Activated CD4-positive, alpha-beta T cell treated with anti-CD3 and anti-CD28 coated beads for 1 hour (primary cell): Measurements from ENCODE around the gene GPR35.

Source experiments
- DNase-seq: peaks from one replicate; pipeline ENCODE4 v3.0.0-alpha.2; 2020

Gene GPR35

DNA sequence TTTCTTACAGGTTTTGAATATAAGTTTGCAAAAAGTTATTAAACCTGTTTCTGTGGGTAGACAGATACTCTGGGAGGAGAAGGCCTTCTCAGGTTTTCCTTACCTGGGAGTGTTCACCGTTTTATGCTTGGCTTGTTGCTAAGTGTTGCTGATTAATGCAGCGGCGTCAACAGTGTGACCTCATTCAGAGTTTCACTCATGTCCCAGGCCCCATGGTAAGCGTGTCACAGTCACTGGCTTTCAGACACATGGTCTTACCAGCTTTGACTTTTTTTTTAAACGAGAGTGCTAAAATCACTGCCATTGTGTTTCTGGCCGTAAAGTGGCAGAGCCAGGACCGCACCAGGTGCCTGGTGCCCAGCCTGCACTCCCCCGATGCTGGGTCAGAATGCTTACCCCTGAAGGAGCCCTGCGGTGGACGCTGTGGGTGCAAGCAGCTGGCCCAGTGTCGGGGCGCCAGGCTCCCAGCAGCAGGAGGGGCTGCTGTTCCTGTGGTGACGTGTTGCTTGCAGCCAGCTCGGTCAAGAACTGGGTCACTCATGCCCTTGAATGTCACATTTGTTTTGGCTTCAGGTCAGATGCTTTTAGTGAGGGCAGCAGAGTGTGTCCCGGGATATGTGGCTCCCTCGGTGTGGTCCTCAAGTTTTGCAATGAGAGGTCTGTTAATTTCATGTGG, 35.3 kb upstream of the GPR35 start:
- no peak for DNase-seq

DNA sequence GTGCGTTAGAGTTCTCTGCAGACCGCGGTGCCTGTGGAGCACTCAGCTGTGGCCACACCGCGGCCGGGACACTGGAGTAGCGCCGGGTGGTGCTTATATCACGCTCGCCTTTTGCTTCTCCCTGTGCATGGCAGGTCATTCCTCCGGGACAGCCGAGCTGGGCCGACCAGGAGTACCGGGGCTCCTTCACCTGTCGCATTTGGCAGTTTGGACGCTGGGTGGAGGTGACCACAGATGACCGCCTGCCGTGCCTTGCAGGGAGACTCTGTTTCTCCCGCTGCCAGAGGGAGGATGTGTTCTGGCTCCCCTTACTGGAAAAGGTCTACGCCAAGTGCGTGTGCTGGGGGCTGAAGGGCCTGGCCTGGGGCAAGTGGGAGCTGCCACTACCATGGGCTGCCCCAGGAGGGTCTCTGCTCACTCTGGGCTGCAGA, 34.6 kb upstream of the GPR35 start:
- DNase-seq: no peak

- no peak for DNase-seq
Measured at GRCh38 chr2:240591226-240591625, 34.1 kb upstream of the GPR35 start.

DNA sequence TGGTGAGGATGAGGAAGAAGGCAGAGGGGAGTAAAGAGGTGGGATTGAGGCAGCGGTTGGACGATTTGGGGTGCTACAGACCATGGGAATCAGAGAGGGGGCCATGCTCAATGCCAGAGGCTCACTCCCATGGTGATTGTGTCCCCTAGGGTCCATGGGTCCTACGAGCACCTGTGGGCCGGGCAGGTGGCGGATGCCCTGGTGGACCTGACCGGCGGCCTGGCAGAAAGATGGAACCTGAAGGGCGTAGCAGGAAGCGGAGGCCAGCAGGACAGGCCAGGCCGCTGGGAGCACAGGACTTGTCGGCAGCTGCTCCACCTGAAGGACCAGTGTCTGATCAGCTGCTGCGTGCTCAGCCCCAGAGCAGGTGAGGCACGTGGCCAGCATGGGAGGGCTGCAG, 33.5 kb upstream of the GPR35 start:
- no peak for DNase-seq

DNA sequence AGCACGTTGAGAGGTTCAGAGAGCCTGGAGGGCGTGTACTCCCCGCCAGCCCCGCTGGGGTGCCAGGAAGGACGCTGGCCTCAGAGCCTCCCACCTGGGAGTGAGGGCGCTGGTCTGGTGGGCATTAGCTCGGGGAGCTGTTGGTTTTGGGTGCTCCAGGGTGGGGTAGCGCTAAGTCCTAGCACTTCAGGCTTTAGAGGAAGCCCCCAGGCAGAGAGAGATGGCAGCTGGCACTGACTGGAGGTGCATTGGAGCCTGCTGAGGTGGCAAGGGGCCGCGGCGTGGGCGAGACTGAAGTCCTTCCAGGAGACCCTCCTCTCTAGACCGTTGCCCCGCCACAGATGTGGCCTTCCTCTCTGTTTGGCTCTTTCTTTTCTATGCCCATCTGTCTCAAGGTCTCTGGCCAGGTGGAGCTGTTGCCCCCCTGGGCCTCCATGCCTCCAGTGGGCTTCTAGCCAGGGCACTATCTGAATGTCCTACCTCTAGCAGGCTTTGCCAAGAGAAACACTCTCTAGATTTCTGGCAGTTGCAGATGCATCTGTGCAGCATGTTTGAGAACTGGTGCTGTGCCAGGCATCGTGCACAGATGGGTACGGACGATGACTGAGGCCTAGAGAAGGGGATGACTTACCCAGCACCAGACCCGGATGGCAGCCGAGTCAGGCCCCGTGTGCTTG, 32.1 kb upstream of the GPR35 start:
- no peak for DNase-seq

DNA sequence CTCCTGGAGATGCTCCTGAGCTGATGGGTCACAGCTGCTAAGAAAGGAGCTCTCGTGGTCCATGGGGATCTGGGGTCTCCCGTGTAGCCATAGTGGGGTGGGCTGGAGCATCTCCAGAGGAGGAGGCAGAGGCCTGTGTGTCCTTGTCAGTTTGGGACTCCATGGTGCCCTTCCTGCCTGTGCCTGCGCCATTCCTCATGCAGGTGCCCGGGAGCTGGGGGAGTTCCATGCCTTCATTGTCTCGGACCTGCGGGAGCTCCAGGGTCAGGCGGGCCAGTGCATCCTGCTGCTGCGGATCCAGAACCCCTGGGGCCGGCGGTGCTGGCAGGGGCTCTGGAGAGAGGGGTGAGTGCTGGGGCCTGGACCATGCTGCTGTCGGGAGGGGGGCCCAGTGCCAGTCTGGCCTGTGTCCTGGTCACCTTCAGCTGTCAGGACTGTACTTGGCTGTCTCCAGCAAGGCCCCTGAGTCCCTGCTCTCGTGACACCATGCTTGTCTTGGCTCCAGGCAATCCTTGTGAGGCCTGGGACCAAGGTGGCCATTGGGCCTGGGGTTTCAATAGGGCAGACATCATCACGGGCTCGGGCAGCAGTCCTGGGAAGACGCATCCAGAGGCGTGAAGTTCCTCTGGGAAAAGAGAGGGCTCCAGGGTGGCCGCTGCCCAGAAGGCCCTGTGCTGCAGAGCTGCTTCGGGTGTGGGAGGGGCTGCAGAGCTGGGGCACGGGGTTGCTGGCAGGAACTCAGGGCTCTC, 31.4 kb upstream of the GPR35 start:
- no peak for DNase-seq

DNA sequence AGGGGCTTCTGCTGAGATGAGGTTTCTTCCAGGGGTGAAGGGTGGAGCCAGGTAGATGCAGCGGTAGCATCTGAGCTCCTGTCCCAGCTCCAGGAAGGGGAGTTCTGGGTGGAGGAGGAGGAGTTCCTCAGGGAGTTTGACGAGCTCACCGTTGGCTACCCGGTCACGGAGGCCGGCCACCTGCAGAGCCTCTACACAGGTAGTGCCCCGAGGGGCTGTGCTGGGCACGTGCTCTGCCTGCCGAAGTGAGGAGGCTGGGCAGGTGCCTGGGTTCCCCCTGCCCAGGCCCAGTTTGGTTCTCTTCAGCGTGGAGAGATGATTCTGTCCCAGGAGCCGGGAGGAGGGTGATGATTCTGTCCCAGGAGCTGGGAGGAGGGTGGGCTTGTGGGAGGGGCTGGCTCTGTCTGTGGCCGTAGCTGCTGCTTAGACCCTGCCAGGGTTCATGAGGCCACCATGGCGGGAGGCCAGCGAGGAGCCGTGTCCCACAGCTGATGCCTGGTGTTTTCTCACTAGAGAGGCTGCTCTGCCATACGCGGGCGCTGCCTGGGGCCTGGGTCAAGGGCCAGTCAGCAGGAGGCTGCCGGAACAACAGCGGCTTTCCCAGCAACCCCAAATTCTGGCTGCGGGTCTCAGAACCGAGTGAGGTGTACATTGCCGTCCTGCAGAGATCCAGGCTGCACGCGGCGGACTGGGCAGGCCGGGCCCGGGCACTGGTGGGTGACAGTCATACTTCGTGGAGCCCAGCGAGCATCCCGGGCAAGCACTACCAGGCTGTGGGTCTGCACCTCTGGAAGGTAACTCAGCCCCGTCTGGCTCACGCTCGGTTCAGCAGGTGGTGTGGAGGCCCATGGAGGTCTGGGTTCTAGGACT, 30.5 kb upstream of the GPR35 start:
- no peak for DNase-seq

DNA sequence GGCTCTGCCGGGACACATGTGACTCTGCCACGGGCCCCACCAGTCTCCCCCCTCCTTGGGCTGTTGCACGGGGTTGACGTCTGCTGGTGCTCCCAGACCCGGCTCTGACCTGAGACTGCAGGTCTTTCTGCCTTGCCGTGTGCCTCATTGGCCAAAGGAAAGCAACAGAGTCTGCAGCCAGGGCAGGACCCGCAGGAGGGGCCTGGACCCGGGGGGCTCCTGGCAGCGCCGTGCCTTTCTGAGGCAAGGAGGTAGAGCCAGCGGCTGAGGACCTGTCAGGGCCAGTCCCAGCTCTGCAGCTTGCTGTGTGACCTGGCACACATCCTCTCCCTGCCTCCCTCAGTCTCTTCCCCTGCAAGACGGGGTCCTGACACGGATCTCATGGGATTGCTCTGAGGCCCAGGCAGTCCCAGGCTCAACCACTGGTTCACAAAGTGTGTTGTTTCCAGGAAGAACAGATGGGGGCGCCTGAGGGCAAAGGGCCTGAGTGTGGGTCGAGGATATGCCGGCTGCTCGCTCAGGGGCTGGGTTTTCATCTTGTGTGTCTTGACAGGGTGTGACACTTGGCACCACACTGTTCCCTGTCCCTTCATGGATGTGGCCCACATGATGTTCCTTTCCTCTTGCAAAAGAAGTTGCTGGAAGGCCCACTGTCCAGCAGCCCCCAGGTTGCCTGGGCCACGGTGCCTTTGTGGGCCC, 29.8 kb upstream of the GPR35 start:
- DNase-seq: no peak

DNA sequence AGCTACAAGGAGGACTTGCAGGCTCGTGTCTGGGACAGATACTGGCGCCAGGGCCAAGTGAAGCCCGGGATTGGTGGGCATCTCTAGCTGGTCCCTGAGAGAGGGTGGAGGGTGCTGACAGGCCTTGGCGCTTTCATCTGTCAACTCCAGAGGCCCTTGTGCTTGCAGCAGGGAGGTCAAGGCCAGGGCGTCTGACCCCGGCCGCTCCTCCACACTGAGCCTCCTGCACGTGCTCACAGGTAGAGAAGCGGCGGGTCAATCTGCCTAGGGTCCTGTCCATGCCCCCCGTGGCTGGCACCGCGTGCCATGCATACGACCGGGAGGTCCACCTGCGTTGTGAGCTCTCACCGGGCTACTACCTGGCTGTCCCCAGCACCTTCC, 29.2 kb upstream of the GPR35 start:
- DNase-seq: no peak

GRCh38 chr2:240596491-240596931, 28.8 kb upstream of the GPR35 start:
- no peak for DNase-seq

- no peak for DNase-seq
Measured at GRCh38 chr2:240597054-240597418, 28.2 kb upstream of the GPR35 start.

- DNase-seq: no peak
Measured at GRCh38 chr2:240597419-240598181, 27.7 kb upstream of the GPR35 start.

DNA sequence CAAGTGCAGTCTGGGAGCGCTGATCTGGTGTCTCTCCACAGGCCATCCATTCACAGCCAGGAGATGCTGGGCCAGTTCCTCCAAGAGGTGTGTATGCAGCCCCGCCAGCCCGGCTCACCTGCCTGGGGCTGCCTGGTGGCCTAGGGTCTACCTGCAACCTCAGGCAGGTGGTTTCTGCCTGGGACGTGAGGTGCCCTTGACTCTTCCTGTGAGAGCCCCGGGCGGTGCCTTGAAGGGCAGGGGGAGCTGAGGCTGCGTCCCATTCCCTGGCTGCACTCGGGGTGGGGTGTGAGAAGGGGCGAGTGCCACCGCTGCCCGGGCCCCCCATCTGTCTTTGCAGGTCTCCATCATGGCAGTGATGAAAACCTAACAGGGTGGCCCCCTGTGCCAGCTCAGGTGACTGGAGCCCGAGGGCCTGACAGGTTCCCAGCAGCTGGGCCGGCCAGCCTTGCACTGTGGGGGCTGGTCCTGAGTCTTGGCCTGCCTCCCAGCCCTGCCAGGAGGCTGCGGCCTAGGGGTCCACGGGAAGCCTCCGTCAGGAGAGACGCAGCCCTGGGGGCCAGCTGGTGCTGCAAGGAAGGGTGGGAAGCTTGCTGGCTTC, 26.9 kb upstream of the GPR35 start:
- DNase-seq: no peak

DNA sequence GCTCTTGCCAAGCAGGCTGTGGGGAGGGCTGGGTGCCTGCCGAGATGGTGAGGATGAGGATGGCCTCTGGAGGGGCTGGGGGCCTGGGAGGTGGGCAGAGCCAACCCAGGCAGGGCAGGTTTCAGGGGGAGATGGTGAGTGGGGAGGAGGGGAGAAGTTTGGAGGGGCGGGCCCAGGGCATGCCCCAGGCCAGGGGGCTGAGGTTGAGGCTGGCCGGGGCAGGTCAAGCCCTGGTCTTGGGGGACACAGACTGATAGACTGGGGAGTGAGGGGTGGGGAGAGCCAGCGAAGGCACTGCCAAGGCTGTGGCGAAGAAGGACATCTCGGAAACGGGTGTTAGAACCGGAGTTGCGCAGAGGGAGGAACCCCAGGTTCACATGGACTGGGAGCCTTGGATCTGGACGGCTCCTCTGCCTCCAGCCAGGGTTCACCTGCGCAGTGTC, 26.1 kb upstream of the GPR35 start:
- DNase-seq: no peak

DNA sequence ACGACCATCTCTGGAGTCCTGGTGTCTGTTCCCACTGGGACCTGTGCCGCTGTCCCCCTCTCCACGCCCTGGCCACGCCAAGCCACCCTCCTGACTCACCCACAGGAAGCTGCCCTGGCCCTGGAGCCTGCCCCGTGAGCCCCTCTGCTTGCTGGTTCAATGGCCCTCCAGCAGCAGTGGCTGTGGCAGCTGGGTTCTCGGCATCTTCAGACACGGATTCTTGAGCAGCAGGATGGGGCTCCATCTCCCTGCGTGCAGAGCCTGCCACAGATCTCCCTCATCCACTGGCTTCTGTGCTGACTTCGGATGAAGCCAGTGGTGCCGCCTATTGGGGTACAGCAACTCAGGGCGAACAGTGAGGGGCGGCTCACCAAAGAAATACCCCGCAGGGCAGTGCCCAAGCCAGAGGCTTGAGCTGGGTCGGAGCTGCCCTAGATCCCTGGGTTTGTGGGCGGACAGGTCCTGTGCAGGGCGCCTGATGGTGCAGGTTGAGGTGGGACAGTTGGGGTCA, 24.8 kb upstream of the GPR35 start:
- DNase-seq: no peak

DNA sequence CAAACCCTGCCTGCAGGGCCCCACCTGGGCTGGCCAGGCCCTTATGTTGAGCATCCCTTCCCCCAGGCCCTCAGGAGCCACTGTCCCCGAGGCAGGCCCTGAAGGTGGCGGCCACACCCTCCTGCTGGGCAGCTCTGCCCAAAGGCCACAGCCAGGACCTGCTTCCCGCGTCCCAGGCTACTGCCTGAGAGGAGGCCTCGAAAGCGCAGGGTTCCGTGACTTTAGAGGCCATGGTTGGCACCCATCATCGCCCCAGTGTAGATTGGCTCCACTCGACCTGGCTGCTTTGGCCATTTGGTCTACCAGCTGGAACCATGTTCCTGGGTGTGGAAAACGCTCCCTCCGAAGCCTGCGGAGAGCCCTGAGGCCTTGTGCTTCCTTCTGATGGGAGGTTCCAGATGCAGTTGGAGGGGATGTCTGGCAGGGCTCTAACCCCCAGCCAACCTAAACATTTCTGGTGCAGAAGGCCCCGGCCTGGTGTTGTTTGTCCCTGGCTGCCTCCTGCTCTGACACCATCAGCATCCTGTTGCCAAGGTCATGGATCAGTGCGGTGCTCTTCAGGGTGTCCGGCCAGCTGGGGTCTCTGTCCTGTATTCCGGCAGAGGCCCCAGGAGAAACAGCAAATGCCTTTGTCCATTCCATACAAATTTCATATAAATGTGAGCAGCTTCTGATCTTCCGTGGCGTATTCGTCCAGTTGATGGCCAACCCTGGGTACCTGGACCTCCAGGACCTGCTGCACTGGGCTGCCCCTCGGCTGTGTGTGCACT, 24.0 kb upstream of the GPR35 start:
- DNase-seq: no peak

- DNase-seq: no peak
Measured at GRCh38 chr2:240601831-240602160, 23.5 kb upstream of the GPR35 start.

- DNase-seq: no peak
Measured at GRCh38 chr2:240602266-240603050, 22.8 kb upstream of the GPR35 start.

DNA sequence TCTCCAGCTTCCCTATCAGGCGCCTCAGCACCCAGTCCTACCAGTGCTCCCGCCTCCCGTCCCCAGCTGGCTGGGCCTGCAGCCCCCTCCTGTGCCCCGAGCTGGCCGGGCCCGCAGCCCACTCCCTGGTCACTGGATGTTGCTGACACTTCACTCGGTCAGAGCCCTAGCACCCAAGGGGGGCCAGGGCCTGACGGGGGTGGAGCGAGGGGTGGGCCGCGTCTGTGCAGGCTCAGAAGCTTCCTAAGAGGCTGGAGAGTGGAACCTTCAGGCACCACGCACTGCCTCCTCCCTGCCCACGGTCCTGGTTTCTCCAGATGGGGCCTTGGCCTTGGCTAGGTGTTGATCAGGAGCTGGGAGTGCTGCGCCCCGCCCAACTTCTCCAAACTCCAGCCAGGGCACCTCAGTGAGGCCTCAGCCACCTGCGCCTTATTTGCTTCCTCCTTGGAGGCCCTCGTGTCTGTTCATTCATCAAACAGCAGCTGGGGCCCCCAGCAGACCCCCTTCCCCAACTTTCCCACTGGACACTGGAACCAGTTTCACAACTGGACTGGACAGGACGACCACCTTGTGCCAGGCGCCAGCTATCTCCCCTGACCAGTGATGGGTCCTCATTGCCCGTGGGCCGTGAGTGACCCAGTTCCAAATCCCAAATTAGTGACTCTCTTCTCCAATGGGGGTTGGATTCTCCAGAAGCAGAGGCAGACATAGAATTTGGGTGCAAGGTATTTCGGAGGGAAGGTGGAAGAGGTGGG, 22.0 kb upstream of the GPR35 start:
- DNase-seq: no peak
